A549 (cell line): ENCODE results near the gene MINDY4.

Source experiments
- CHD2 ChIP-seq: fragments of 150-350 bp; IDR thresholded peaks from 2 replicates; pipeline ENCODE4 v1.6.1; 2014; ENCODE audit warnings: low read length; ENCODE audit not compliant: partially characterized antibody
- EP300 ChIP-seq, 2 experiments: fragments of >200 bp; sonication (Bioruptor Twin); formaldehyde crosslinking; IDR thresholded peaks; 2 replicates in 1 of 2; 3 replicates in 1 of 2; pipeline ENCODE4 v1.6.1; 2016 to 2017
- POLR2A ChIP-seq: IDR thresholded peaks from 2 replicates; pipeline ENCODE4 v1.6.1; 2012; ENCODE audit warnings: mild to moderate bottlenecking, low read length
- SMC3 ChIP-seq: fragments of >200 bp; sonication (Bioruptor Twin); formaldehyde crosslinking; IDR thresholded peaks from 3 replicates; pipeline ENCODE4 v1.6.1; 2018; ENCODE audit warnings: inconsistent platforms
- ZSCAN20 ChIP-seq: fragments of 250-450 bp; sonication (Bioruptor Pico); IDR thresholded peaks from 2 replicates; pipeline ENCODE4 v1.8.0; 2022; ENCODE audit warnings: mild to moderate bottlenecking, moderate library complexity
- TF ChIP-seq, protein P1 (sequence below): fragments of >200 bp; sonication (Bioruptor Twin); formaldehyde crosslinking; IDR thresholded peaks from 3 replicates; pipeline ENCODE4 v1.5.1; 2016
- TF ChIP-seq, protein P2 (sequence below): IDR thresholded peaks from 2 replicates; pipeline ENCODE4 v1.6.1; 2012

DNA sequence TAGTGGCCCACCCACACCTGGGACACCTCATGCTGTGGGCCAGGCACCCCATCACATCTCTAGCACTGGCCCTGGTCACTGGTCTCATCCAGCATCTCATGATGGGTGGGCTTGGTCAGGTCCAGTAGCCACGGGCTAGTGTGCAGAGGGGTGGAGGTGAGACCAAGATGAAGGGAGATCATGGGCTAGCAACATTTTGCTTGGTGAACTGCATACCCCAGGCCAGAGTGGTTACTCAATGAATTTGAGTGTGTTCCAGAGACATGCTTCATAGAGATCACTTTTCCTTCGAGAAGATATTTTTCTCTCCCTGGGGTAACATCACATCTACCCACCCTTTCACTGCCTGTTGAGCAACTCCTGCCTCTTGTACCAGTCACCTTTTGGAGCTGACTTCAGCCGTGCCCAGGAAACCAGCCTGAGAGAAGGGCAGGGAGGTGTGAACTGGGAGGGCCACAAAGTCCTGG is 44.2 kb downstream of the MINDY4 start:
- TF ChIP-seq, protein P1, sequence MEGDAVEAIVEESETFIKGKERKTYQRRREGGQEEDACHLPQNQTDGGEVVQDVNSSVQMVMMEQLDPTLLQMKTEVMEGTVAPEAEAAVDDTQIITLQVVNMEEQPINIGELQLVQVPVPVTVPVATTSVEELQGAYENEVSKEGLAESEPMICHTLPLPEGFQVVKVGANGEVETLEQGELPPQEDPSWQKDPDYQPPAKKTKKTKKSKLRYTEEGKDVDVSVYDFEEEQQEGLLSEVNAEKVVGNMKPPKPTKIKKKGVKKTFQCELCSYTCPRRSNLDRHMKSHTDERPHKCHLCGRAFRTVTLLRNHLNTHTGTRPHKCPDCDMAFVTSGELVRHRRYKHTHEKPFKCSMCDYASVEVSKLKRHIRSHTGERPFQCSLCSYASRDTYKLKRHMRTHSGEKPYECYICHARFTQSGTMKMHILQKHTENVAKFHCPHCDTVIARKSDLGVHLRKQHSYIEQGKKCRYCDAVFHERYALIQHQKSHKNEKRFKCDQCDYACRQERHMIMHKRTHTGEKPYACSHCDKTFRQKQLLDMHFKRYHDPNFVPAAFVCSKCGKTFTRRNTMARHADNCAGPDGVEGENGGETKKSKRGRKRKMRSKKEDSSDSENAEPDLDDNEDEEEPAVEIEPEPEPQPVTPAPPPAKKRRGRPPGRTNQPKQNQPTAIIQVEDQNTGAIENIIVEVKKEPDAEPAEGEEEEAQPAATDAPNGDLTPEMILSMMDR, result no peak
- TF ChIP-seq POLR2A (no peak), ZSCAN20 (CRISPR knock-in tag) (no peak), EP300 (IDR thresholded peaks at IDR 0.05) (no peak), CHD2 (no peak), SMC3 (no peak)
- TF ChIP-seq, protein P2, sequence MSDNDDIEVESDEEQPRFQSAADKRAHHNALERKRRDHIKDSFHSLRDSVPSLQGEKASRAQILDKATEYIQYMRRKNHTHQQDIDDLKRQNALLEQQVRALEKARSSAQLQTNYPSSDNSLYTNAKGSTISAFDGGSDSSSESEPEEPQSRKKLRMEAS, result no peak
